PC-9 (cell line): ENCODE data around the gene PIN4.

Experiments used
- EZH2 ChIP-seq: fragments of 200-600 bp; sonication (generic); IDR thresholded peaks from 2 replicates; pipeline ENCODE4 v1.8.0; 2017; ENCODE audit warnings: antibody characterized with exemption, low read depth
- TF ChIP-seq, protein P1 (sequence below): fragments of 200-600 bp; sonication (generic); conservative IDR thresholded peaks from 2 replicates; pipeline ENCODE4 v1.6.1; 2017; ENCODE audit warnings: mixed run types, antibody characterized with exemption, mild to moderate bottlenecking, moderate library complexity

DNA sequence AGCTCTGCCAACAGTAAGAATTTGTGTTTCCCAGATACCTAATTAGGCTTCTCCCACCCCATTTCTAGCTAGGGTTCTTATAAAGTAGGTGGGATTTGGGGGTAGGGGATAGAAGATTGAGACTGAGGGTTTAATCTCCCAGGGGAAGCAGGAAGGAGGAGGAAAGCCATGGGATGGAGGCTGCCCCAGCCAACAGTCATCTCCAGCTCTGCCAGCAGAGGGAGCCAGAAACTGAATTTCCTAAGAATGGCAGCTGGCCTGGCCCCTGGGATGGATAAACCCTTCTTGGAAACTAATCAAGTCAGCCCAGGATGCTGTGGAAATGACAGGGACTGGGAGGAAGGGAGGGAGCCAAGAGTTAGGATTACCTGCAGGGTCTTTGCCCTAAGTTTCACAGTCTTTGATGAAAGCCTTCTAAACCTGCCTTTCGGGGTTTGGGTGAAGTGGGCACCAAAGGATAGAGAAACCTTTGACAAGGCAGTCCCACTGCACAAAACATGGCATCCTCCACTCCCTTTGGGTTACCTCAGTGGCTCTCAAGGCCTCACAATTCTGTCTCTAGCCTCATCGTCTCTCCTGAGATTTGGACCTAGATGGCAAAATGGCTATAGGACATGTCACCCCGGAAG lies 64.0 kb downstream of the PIN4 start:
- TF ChIP-seq, protein P1, sequence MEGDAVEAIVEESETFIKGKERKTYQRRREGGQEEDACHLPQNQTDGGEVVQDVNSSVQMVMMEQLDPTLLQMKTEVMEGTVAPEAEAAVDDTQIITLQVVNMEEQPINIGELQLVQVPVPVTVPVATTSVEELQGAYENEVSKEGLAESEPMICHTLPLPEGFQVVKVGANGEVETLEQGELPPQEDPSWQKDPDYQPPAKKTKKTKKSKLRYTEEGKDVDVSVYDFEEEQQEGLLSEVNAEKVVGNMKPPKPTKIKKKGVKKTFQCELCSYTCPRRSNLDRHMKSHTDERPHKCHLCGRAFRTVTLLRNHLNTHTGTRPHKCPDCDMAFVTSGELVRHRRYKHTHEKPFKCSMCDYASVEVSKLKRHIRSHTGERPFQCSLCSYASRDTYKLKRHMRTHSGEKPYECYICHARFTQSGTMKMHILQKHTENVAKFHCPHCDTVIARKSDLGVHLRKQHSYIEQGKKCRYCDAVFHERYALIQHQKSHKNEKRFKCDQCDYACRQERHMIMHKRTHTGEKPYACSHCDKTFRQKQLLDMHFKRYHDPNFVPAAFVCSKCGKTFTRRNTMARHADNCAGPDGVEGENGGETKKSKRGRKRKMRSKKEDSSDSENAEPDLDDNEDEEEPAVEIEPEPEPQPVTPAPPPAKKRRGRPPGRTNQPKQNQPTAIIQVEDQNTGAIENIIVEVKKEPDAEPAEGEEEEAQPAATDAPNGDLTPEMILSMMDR: peak; percentile 82
- TF ChIP-seq EZH2: no peak
